BJ (cell line): Measurements from ENCODE around the gene ACBD4. TPM values are rescaled to one million over a fixed set of nuclear protein-coding genes. Genes with fewer than 3 reads are reported as not detected.

Experiments
- CTCF ChIA-PET: fragments of 350-600 bp; formaldehyde crosslinking; extraction: SDS; loops from one replicate; lab custom pipeline; 2021; ENCODE audit warnings: antibody characterized with exemption, inconsistent platforms; lab: Yijun Ruan, JAX
- POLR2A ChIA-PET: fragments of 300-600 bp; sonication (Branson Sonifier 250); formaldehyde crosslinking; extraction: SDS; loops from one replicate; lab custom pipeline; 2021; ENCODE audit warnings: antibody characterized with exemption; lab: Charles Lee
- DNase-seq: peaks from one replicate; pipeline ENCODE4 v3.0.0-alpha.2; 2011; ENCODE audit warnings: low read depth
- H3K27me3 ChIP-seq: 2 replicates; pipeline ENCODE4 v1.6.0; 2011; ENCODE audit warnings: low read length; ENCODE audit not compliant: control insufficient read depth, insufficient read depth
- H3K36me3 ChIP-seq: 2 replicates; pipeline ENCODE4 v1.5.1; 2011; ENCODE audit warnings: low read length; ENCODE audit not compliant: control insufficient read depth, insufficient read depth
- H3K4me3 ChIP-seq: 2 replicates; pipeline ENCODE4 v1.5.1; 2011; ENCODE audit warnings: low read depth, mild to moderate bottlenecking, control low read depth, low read length
- polyA plus RNA-seq: library from polyadenylated mRNA; depleted of rRNA; stranded (reverse); fragments of >200 nt; gene quantifications from 2 replicates; pipeline ENCODE4 v1.2.3, GENCODE V29; 2011
- TF ChIP-seq, protein P1 (sequence below): IDR thresholded peaks from 2 replicates; pipeline ENCODE4 v1.5.1; 2011; ENCODE audit warnings: low read depth, mild to moderate bottlenecking, control low read depth, inconsistent platforms, low read length, moderate library complexity; ENCODE audit not compliant: insufficient read depth

ACBD4 gene
- polyA plus RNA-seq, 1 experiment, result 7.3 TPM

DNA sequence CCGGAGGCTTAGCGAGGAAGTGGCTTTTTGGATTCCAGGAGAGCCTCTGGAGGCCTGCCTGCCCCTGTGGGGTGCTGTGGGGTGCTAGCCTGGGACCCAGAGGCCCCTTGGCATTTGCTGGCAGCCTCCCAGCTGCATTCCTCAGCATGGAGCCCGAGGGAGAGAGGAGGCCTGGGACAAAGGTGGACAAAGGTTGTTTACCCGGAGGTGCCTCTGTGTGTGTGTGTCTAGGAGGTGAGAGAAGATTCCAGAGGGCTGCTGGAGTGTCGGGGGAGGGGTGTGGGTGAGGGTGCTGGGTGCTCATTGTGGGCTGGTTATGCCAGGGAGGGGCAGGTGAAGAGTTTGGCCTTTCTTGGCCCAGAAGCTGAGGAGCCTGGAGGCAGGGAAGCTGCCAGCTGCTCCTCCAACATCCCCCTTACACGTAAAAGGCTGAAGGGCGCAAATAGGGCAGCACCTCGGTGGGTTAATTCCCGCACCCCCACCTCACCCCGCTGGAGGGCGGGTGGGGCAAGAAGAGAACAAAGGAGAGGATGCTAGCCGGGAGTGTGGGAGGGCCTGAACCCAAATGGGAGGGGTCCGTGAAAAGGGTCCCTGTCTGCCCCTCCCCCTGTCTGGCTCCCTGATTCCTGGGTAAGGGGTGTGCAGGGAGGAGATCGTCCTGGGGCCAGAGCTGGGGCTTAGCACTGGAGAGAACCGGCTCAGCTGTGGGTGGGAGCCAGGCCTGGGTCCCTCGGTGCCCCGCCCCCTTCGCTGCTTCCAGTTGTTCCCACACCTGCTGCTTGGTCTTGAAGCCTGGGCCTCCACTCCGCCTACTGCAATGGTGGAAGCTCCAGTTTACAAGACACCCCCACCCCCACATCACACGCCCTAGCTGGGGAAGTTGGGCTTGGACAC, 36.1 kb downstream of the ACBD4 start:
- DNase-seq, result no peak
- H3K4me3 ChIP-seq, result peak overlapping the region; percentile 18
- POLR2A ChIA-PET, result interaction anchor here (0.7 kb wide), 2 partner anchors 20 to 471 kb away, joined by 3 read pairs; no protein-coding TSS in a partner anchor
- CTCF ChIA-PET, result interaction anchor here (0.7 to 10.2 kb wide), 6 partner anchors 10 to 64 kb away, joined by 3 to 62 read pairs (median 10); partner anchors contain the start of genes ACBD4, HEXIM1 and HEXIM2
- H3K27me3 ChIP-seq, result no peaks in the 10 kb centered on the region
- TF ChIP-seq, protein P1, sequence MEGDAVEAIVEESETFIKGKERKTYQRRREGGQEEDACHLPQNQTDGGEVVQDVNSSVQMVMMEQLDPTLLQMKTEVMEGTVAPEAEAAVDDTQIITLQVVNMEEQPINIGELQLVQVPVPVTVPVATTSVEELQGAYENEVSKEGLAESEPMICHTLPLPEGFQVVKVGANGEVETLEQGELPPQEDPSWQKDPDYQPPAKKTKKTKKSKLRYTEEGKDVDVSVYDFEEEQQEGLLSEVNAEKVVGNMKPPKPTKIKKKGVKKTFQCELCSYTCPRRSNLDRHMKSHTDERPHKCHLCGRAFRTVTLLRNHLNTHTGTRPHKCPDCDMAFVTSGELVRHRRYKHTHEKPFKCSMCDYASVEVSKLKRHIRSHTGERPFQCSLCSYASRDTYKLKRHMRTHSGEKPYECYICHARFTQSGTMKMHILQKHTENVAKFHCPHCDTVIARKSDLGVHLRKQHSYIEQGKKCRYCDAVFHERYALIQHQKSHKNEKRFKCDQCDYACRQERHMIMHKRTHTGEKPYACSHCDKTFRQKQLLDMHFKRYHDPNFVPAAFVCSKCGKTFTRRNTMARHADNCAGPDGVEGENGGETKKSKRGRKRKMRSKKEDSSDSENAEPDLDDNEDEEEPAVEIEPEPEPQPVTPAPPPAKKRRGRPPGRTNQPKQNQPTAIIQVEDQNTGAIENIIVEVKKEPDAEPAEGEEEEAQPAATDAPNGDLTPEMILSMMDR, result no peak
- peaks cover 1% of the 10 kb centered on the region; the same call in 1 of the 2 replicates for H3K36me3 ChIP-seq

DNA sequence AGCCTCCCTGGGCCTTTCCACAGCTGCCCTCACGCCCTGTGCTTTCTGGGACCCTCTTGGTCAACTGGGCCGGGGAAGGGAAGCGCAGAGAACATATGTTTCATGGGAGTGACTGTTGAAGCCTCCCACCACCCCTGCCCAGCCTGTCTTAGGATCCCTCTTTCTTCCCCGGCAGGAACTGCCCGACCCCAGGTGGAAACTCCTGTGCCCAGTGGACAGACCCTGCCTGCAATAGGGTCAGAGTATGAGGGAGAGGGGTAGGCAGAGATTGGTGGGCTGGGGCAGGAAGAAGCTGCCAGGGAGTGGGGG, 36.7 kb downstream of the ACBD4 start:
- peaks cover 1% of the 10 kb centered on the region; the same call in 1 of the 2 replicates for H3K36me3 ChIP-seq
- no peak for DNase-seq
- POLR2A ChIA-PET, result interaction anchor here (0.7 kb wide), 1 partner anchor 18 kb away, joined by 6 read pairs; no protein-coding TSS in a partner anchor
- TF ChIP-seq, protein P1, result no peak
- peak overlapping the region; percentile 24 for H3K4me3 ChIP-seq
- CTCF ChIA-PET, result interaction anchor here (1.2 to 10.2 kb wide), 5 partner anchors 22 to 63 kb away, joined by 3 to 62 read pairs (median 15); partner anchors contain the start of genes ACBD4 and HEXIM1
- no peaks in the 10 kb centered on the region for H3K27me3 ChIP-seq

DNA sequence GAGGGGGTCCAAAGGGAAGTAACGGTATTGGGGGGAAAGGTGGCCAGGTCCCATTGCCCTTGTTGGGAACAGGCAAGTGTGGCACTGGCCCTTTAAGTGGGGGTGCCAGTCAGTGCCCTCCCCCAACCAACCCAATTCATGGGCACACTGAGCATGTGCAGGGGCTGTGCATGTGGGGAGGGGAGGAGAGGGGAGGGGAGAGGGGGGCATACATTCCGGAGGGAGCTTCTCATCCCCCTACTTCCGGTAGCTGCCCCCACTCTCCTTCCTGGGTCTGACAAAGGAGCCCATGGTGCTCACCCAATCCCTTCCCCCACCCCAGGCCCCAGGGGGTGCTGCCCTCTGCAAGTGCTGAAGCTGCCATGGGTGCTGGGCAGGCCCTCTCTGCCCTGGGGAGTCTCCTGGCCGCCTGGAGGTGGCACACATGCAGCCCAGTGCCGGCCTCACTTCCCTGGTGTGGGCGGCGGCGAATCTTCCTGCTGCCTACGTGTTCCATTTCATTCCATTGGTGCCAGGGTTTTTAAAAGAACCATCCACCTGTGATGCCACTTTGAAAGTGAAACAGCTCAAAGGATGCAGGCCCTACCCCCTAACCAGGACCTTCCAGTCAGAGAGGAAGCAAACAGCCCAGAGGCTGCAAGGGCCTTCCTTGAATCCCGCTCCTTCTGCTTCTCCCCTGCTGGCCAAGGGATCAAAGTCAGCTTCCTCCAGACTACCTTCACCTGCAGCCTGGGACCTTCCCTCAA, 37.2 kb downstream of the ACBD4 start:
- POLR2A ChIA-PET, result interaction anchor here (0.5 to 0.8 kb wide), 3 partner anchors 16 to 18 kb away, joined by 5 to 16 read pairs (median 6); no protein-coding TSS in a partner anchor
- CTCF ChIA-PET, result interaction anchor here (0.6 to 10.2 kb wide), 6 partner anchors 23 to 144 kb away, joined by 3 to 62 read pairs (median 12); partner anchors contain the start of genes ACBD4, HEXIM1 and MAP3K14
- Histone ChIP-seq H3K4me3 (peak overlapping the region; percentile 24), H3K27me3 (no peaks in the 10 kb centered on the region), H3K36me3 (peaks cover 1% of the 10 kb centered on the region; the same call in 1 of the 2 replicates)
- TF ChIP-seq, protein P1, result peak; percentile 11; the same call in 1 of the 2 replicates
- DNase-seq, result peak; percentile 26

DNA sequence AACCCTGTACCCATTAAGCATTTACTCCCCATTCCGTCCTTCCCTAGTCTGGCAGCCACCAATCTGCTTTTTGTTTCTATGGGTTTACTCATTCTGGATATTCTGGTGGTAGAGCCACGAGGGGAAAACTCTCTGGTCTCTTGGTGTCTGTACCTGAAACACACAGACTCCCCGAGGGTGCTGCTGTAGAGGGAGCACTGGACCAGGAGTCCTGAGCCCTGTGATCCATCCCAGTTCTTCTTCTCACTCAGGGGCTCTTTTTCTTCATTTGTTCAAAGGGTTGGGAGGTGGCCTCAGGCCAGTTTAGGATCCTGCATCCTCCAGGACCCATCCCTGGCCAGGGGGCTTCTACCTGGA, 40.2 kb downstream of the ACBD4 start:
- POLR2A ChIA-PET, result interaction anchor here (1.2 kb wide), 1 partner anchor 27 kb away, joined by 5 read pairs; the partner anchor contains the start of gene HEXIM1
- no peak for DNase-seq
- TF ChIP-seq, protein P1, result no peak
- H3K4me3 ChIP-seq, result no peak overlapping the region
- CTCF ChIA-PET, result interaction anchor here (3.6 to 10.2 kb wide), 2 partner anchors 26 to 40 kb away, joined by 17 to 62 read pairs; partner anchors contain the start of genes ACBD4 and HEXIM1
- no peaks in the 10 kb centered on the region for H3K27me3 ChIP-seq
- no peaks in the 10 kb centered on the region for H3K36me3 ChIP-seq
